GM12878 (cell line): ENCODE measurements around the gene TRAIP. TPM values are rescaled to one million over a fixed set of nuclear protein-coding genes. Genes with fewer than 3 reads are reported as not detected.

ENCODE experiments used
- ATAC-seq: fragments of 200-7000 bp; cut with Tn5 transposase; 3 replicates; pipeline ENCODE4 v1.9.1; 2020; ENCODE audit warnings: mild to moderate bottlenecking, moderate library complexity
- BruUV-seq: library from RNA; stranded (reverse); fragments of 400-500 nt; replicated peaks from 2 replicates; lab custom pipeline; 2021; lab: Mats Ljungman, UMichigan
- CTCF ChIA-PET: fragments of 300-600 bp; sonication (Branson Sonifier 250); formaldehyde crosslinking; extraction: SDS; loops from one replicate; lab custom pipeline; 2021; ENCODE audit warnings: inconsistent platforms; lab: Yijun Ruan, JAX
- POLR2A ChIA-PET: fragments of 350-600 bp; formaldehyde crosslinking; extraction: SDS; loops from one replicate; lab custom pipeline; 2021; ENCODE audit warnings: inconsistent platforms; lab: Charles Lee
- RAD21 ChIA-PET: fragments of 300-600 bp; sonication (Branson Sonifier 250); formaldehyde crosslinking; loops from one replicate; lab custom pipeline; 2023; ENCODE audit warnings: antibody characterized with exemption; ENCODE audit not compliant: unreplicated experiment; lab: Charles Lee
- SMC1A ChIA-PET: fragments of 300-600 bp; sonication (Branson Sonifier 250); formaldehyde crosslinking; loops from one replicate; lab custom pipeline; 2023; ENCODE audit not compliant: unreplicated experiment, uncharacterized antibody; lab: Charles Lee
- DNase-seq: peaks from one replicate; pipeline ENCODE4 v3.0.0-alpha.2; 2011; ENCODE audit warnings: low read depth, low spot score
- FAIRE-seq: peaks from 3 replicates; lab custom pipeline; 2011; peaks lifted over from hg19 to GRCh38; lab: Jason Lieb, UNC
- H2AFZ ChIP-seq: 2 replicates; pipeline ENCODE4 v1.6.0; 2011; ENCODE audit warnings: low read depth, low read length, control low read depth; ENCODE audit not compliant: control insufficient read depth
- H3K27ac ChIP-seq: 2 replicates; pipeline ENCODE4 v1.5.1; 2011; ENCODE audit warnings: control low read depth; ENCODE audit not compliant: control insufficient read depth, insufficient read depth
- H3K27me3 ChIP-seq, 2 experiments: replicated peaks in 1 of 2; 2 replicates each; pipeline versions ENCODE4 v1.6.0 to v1.6.1; 2011; ENCODE audit warnings: low read length in 1 of 2; ENCODE audit not compliant: control insufficient read depth in 2 of 2, insufficient read depth in 2 of 2
- H3K36me3 ChIP-seq, 2 experiments: 2 replicates each; pipeline ENCODE4 v1.5.1; 2011; ENCODE audit warnings: low read length in 1 of 2; ENCODE audit not compliant: control insufficient read depth in 2 of 2, insufficient read depth in 2 of 2
- H3K4me1 ChIP-seq: 2 replicates; pipeline ENCODE4 v1.6.1; 2011; ENCODE audit warnings: mild to moderate bottlenecking, low read length, moderate library complexity, mixed read lengths; ENCODE audit not compliant: control insufficient read depth, insufficient read depth
- H3K4me2 ChIP-seq: 2 replicates; pipeline ENCODE4 v1.6.0; 2011; ENCODE audit warnings: control low read depth; ENCODE audit not compliant: control insufficient read depth, insufficient read depth
- H3K4me3 ChIP-seq: fragments of 200-600 bp; sonication (generic); 2 replicates; pipeline ENCODE4 v1.5.1; 2016
- H3K79me2 ChIP-seq: 2 replicates; pipeline ENCODE4 v1.6.0; 2011; ENCODE audit warnings: low read length; ENCODE audit not compliant: control insufficient read depth, insufficient read depth
- H3K9ac ChIP-seq: 2 replicates; pipeline ENCODE4 v1.8.0; 2011; ENCODE audit warnings: low read length, control low read depth, mixed read lengths; ENCODE audit not compliant: control insufficient read depth, insufficient read depth
- H3K9me3 ChIP-seq: replicated peaks from 3 replicates; pipeline ENCODE4 v1.5.1; 2011; ENCODE audit warnings: mild to moderate bottlenecking, low read length; ENCODE audit not compliant: control insufficient read depth, insufficient read depth
- H4K20me1 ChIP-seq: 2 replicates; pipeline ENCODE4 v1.6.0; 2011; ENCODE audit not compliant: control insufficient read depth, insufficient read depth
- SMAD5 ChIP-seq: IDR thresholded peaks from 2 replicates; pipeline ENCODE4 v1.6.1; 2016; ENCODE audit warnings: antibody characterized with exemption, low read depth
- WGBS: methylation state at CpG from one replicate; pipeline ENCODE4 v1.1.6; 2016; ENCODE audit warnings: low lambda C conversion rate; ENCODE audit not compliant: insufficient replicate concordance, insufficient coverage; ENCODE audit errors: missing lambda C conversion rate; 5-methylcytosine and 5-hydroxymethylcytosine counted together
- in situ Hi-C: fragments of 300-500 bp; cut with MboI; formaldehyde crosslinking; loops from 9 replicates; pipeline ENCODE4 v1.14.3; 2018; ENCODE audit warnings: mixed read lengths
- intact Hi-C: fragments of 100-400 bp; cut with micrococcal nuclease; formaldehyde crosslinking; loops from one replicate; pipeline ENCODE4 v1.14.2; 2022; ENCODE audit not compliant: unreplicated experiment
- polyA plus RNA-seq, 11 experiments: library from polyadenylated mRNA; depleted of rRNA in 4 of 11; unstranded in 6 of 11; stranded (reverse) in 5 of 11; fragments of >200 nt; fragmentation: Nextera tagmentation in 4 of 11; fragmentation: Illumina TruSeq in 1 of 11; extraction: Ambion mirVana in 4 of 11; extraction: Trizol in 1 of 11; gene quantifications; 1 replicate in 1 of 11; 2 replicates in 10 of 11; pipeline versions ENCODE4 v1.2.1 to v1.2.3, GENCODE V29; 2011 to 2016; ENCODE audit warnings: inconsistent platforms in 2 of 11, missing spikeins in 2 of 11, low read depth in 1 of 11
- total RNA-seq, 4 experiments: library from RNA; depleted of rRNA in 3 of 4; stranded (reverse); fragments of >200 nt in 3 of 4; fragmentation: Illumina TruSeq in 1 of 4; extraction: Trizol in 1 of 4; gene quantifications; 2 replicates each; pipeline versions ENCODE4 v1.2.1 to v1.2.3, GENCODE V29; 2013 to 2021
- TF ChIP-seq, protein P1 (sequence below): IDR thresholded peaks from 2 replicates; pipeline ENCODE4 v1.6.1; 2012; ENCODE audit warnings: low read length, inconsistent platforms

The TRAIP gene
- total and polyA plus RNA-seq, 10 of the 15 experiments (the other 5 are each of a cell fraction or from before 2014, with no cell fraction given), result 15.9 to 37.0 (median 23.1) TPM

DNA sequence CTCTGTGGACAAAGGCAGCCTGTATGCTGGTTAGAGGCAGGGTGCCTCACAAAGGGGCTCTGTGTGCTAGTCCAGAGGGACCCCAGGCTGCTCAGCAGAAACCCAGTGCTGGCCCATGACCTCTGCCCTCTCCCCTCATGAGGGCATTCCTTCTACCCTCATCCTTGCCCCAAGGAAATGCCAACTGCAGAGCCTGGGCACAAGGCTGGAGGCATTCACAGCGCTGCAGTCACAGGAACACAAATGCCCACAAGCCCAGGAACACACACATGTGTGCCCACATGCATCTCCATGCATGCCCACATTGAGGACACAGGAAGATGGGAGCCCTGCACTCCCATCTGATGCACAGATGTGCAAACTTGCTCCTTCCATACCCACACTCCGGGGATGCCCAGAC lies 49.5 kb downstream of the TRAIP start:
- Histone ChIP-seq H3K4me3 (peak overlapping the region; percentile 62; the same call in 1 of the 2 replicates), H3K4me1 (peaks cover 43% of the 10 kb centered on the region), H4K20me1 (no peaks in the 10 kb centered on the region), H3K4me2 (peak overlapping the region; percentile 89), H3K9me3 (no peaks in the 10 kb centered on the region), H3K36me3 (peaks cover 0 to 4% of the 10 kb centered on the region in 2 experiments; a peak in 3 of 4 replicates), H3K79me2 (no peaks in the 10 kb centered on the region; the same call in 1 of the 2 replicates), H3K27me3 (no peaks in the 10 kb centered on the region; a peak in 1 of 4 replicates), H3K9ac (peak overlapping the region; percentile 57), H2AFZ (no peak overlapping the region), H3K27ac (peak overlapping the region; percentile 80)
- RAD21 ChIA-PET, result interaction anchor here (0.7 to 8.0 kb wide), 5 partner anchors 20 to 267 kb away, joined by 3 to 182 read pairs (median 5); partner anchors contain the start of gene MON1A
- CTCF ChIA-PET, result interaction anchor here (0.9 to 12.0 kb wide), 4 partner anchors 10 to 99 kb away, joined by 3 to 327 read pairs (median 51); partner anchors contain the start of gene UBA7
- SMC1A ChIA-PET, result interaction anchor here (0.7 to 9.4 kb wide), 7 partner anchors 20 to 93 kb away, joined by 3 to 146 read pairs (median 3); partner anchors contain the start of gene IP6K1
- 29% methylated on average over 2 of the region's 2 CpGs for WGBS
- POLR2A ChIA-PET, result interaction anchor here (1.0 to 2.1 kb wide), 4 partner anchors 14 to 910 kb away, joined by 3 to 7 read pairs (median 4); no protein-coding TSS in a partner anchor
- in situ Hi-C loops (no loop called here), intact Hi-C loops (no loop called here)
- ATAC-seq, result no peak
- no peak for DNase-seq
- no TSS peak for BruUV-seq
- FAIRE-seq, result peak; percentile 72
- TF ChIP-seq SMAD5, result 0 out of 2 replicates have a peak, but pooled peaks have one; percentile 4
- TF ChIP-seq, protein P1, sequence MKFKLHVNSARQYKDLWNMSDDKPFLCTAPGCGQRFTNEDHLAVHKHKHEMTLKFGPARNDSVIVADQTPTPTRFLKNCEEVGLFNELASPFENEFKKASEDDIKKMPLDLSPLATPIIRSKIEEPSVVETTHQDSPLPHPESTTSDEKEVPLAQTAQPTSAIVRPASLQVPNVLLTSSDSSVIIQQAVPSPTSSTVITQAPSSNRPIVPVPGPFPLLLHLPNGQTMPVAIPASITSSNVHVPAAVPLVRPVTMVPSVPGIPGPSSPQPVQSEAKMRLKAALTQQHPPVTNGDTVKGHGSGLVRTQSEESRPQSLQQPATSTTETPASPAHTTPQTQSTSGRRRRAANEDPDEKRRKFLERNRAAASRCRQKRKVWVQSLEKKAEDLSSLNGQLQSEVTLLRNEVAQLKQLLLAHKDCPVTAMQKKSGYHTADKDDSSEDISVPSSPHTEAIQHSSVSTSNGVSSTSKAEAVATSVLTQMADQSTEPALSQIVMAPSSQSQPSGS, result no peak
